Activated CD8-positive, alpha-beta memory T cell treated with anti-CD3 and anti-CD28 coated beads, Interleukin-2, amount 50 U/mL, for 1 hour (primary cell): ENCODE measurements around the gene ECI1.
A peak's percentile ranks its signal among the peaks of the same experiment; 100 is the strongest.

Experiments
- DNase-seq: peaks from one replicate; pipeline ENCODE4 v3.0.0-alpha.2; 2020; ENCODE audit errors: extremely low read depth

The ECI1 gene, protein sequence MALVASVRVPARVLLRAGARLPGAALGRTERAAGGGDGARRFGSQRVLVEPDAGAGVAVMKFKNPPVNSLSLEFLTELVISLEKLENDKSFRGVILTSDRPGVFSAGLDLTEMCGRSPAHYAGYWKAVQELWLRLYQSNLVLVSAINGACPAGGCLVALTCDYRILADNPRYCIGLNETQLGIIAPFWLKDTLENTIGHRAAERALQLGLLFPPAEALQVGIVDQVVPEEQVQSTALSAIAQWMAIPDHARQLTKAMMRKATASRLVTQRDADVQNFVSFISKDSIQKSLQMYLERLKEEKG

DNA sequence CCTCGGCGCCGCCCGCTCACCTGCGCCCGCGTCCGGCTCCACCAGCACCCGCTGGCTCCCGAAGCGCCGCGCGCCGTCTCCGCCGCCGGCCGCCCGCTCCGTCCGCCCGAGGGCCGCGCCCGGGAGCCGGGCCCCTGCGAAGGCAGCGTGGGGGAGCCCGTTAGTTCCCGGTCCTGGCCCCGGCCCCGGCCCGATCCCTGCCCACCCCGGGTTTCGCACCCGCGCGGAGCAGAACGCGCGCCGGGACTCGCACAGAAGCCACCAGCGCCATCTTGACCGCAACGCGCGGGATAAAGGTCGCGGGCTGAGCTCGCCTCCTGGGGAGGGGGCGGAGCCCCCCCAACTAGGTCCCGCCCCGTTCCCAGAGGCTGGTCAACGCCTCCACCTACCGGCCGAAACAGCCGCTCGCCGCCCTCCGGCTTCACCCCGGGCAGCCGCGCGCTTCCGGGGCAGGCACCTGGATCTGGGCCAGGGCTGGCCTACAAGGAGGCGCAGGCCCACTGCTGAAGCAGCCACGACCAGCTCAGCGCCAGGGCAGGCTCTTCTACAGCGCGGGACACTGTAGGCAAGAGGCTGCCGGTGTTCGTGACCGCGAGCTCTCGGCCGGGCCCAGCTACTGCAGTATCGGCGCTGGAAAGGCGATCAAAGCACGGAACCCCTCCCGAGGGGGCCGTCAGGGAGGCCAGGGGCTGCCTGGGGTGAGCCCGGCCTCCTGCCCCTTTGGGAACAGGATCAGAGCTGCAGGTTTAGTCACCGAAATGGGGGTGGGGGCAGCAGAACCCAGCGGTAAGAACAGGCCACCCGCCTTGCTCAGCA is at the start of gene ECI1:
ECI1 (minus strand) TSS at position 292 of the 816 bp plus-strand sequence; CDS start at position 271, 21 bp downstream.
- DNase-seq, result peak; percentile 40

DNA sequence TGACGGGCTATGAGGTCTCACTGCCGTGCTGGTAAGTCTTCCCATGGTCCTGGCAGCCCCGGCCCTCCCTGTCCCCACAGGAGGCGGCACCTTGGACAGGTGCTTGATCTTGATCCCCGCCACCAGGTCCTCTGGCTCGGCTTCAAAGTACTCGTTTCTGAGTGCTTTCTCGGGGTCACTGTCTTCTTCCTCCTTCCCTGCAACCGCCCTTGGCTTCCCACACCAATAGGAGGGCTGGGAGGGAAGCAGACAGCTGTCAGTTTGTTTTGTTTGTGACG is 48.5 kb upstream of the ECI1 start:
- no peak for DNase-seq

DNA sequence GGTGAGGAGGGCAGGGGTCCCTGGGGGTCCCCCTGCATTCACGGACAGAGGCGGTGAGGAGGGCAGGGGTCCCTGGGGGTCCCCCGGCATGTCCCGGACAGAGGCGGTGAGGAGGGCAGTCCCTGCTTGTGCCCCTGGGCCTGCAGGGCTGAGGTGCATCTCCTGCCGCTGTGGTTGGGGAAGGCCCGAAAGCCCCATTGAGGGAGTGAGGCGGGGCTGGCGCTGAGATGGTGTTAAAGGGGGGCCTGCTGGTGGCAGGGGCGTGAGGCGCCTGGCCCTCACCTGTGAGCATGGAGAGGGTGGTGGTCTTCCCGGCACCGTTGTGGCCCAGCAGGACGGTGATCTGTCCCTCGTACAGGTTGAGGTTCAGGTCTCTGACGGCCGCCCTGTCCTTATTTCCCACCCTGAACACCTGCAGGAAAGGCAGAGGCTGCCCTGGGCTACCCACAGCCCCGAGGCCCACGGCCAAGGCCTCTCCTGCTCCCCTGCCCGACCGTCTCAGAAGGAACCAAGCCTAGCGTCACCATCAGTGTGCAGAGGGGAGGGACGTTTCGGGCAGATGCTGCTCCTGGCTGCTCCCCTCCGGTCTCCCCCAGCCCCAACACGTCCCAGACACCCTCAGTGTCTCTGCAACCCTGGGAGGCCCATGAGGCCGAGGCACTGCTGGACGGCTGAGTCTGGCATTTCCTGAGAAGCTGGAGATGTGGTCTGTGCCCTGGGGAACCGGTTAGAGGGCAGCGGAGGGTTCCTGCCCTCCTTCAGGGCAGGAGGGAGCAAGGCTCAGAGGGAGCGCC is 47.9 kb upstream of the ECI1 start:
- DNase-seq, result no peak

DNA sequence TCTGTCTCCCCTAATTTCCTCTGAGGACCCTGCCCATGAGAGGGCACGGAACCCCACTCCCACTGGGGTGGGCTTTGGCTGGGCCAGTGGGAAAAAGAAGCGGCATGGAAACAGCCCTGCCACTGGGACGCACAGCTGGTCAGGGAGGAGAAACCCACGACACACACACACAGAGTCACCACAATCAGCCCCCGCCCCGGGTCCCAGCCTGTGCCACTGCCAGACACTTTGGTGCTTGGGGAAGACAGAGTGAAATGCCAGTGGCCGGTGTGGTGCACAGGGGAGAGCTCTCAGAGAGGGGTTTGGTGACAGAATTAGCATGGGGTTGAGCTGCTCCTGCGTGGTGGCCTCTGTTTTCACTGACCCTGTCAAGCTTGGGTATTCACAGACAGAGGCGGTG is 47.2 kb upstream of the ECI1 start:
- DNase-seq, result no peak

DNA sequence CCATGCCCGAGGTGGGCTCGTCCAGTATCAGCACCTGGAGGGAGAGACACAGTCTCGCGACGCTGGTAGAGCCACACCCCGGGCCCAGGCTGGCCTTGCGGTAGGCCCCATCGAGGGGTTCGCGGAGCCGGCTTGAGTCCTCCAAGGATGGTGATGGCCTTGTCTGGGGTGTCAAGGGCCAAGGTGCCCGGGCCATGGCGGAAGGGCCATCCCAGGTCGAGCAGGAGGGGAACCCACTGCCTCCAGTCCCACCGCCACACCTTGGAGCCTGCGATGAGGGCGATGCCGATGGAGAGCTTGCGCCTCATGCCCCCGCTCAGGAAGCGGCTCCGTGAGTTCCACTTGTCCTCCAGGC is 46.1 kb upstream of the ECI1 start:
- DNase-seq, result no peak

DNA sequence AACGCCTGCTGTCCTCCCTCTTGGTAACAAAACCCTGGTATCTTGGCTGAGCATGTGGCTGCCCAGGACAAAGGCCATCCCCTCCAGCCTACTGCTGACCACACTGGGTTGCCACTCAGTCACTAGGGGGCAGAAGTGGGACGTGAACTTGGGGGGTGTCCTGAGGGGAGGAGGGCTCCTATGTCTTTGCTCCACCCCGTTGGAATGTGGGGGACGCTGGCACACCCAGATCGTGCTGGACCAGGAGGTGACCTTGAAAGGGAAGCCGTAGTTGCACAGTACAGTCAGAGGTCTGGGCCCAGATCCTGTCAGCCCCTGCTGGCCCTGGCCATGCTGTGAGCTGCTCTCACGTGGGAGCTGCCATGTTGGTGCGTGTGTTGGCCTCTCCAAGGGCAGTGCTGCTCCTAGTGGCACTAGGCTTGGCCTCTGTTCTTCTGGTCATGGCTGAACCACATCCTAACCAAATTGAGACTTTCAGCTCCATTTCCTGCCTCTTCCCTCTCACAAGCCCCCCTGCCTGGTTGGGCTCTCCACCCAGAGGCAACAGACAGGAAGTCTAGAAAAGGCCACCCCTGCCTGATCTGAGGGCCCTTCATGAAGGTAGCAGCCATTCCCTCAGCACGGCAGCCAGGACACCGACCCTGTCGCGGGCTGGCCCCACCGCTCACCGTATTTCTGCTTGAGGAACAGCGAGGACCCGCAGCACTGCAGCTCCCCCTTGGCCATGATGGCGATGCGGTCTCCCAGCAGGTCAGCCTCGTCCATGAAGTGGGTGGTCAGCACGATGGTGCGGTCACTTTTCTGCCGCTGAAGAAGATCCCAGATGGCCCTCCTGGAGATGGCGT is 45.5 kb upstream of the ECI1 start:
- no peak for DNase-seq

DNA sequence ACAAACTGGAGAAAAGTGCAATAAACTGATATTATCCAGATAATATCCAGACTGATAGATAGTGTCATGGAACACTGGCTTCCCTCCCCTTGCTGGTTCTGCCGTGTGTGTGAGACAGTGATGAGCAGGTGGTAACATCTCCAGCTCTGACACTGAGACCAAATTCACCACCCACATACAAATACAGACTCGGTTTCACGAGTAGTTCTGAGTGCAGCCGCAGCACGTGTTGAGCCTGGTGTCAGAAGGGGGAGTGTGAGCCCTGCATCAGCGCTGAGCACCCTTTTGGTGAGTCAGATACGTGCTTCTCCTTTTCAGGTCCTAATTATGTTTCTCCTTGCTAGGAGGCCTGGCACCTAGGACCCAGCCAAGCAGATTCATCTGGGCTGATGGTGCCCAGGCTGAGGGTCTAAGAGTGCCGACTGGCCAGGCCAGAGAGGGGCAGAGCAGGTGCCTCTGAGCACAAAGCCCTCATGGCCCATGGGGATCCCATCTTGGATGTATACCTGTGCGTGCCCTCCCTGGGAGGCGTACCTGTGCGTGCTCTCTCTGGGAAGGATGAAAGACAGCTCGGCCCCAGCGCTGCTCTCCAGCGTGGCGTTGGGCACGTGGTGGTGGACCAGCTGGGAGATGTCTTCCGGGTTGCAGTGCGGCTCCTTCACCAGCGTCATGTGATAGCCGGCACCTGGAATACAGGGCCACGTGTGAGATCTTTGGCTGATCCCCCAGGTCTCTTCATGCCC is 43.8 kb upstream of the ECI1 start:
- no peak for DNase-seq

DNA sequence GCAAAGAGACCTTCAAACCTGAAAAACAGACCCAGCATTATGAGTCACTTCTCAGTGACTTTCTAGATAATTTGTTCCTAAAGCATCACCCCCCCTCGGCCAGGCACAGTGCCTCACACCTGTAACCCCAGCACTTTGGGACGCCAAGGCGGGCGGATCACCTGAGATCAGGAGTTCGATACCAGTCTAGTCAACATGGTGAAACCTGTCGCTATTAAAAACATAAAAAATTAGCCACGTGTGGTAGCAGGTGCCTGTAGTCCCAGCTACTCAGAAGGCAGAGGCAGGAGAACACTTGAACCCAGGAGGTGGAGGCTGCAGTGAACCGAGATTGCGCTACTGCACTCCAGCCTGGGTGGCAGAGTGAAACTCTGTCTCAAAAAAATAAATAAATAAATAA is 40.8 kb upstream of the ECI1 start:
- DNase-seq, result no peak

DNA sequence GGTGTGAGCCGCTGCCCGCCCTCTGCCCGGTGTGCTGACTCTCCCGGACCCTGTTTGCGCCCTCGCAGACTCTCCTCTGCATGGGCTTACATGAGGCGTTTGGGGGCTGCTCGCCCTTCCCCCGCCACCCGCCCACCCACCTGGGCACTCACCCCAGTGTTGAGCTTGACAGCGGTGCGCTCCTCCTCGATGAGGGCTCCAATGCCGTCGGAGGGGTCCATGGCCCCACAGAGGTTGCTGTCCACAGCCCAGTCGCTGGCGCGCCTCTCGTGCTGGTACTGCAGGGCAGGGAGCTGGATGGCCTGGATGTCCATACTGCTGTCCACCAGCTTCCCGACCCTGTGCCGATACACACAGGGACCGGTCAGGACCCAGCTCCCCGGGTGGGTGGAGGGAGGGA is 37.9 kb upstream of the ECI1 start:
- no peak for DNase-seq

DNA sequence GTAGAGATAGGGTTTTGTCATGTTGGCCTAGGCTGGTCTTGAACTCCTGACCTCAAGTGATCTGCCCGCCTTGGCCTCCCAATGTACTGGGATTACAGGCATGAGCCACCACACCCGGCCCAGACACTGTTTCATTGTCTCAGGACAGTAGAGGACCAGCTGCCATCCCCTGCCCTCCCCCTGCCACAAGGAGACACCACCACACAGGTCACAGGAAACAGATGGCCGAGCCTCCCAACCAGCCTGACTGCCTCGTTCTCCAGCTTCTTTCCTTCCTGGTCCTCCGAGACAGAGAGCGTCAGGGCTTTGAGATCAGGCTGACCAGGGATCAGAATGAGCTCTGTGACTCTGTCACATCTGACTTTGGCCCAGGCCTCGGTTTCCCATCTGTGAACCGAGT is 37.3 kb upstream of the ECI1 start:
- DNase-seq, result no peak

DNA sequence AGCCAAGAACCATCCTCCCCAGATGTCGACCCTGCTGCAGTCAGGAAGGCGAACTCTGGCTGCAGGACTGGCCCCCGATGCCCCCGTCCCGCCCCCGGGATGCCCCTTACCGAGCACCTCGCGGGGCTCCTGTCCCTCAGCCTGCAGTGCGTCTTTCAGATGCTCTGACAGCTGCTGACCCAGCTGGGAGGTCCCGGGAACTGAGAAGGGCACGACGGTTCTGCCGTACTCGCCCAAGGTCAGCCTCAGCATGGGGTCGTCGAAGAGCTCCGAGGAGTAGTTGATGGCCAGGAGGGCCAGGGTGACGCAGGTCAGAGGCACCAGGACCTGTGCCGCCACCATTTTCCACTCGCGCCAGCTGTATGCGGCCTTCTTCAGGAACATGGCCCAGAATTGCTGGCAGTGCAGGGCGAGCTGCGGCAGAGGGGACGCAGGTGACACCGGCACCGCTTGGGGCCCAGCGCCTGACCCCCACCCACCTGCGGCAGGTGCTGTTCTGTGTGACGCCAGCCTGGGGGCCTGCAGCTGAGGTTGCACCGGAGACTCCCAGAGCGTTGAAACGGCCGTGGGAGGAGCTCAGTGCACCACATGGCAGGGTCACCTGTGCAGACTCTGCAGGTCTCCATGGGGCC is 36.6 kb upstream of the ECI1 start:
- DNase-seq, result no peak

DNA sequence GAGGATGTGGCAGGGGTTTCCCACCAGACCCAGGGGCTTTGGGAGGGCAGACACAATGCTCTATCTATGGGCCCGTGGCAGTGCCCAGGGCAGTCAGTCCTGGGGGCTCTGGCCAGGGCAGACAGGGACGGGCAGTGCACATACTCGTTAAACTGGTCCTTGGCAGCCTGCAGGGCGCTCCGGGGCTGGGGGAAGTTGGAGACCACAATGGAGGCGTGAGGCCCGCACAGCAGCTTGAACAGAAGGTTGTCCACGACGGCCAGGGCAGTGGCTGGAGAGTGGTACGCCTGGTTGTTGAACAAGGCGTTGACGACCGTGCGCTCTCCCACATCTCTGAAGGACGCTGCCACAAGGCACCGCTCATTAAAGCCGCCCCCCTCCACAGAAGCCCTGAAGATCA is 35.2 kb upstream of the ECI1 start:
- no peak for DNase-seq

DNA sequence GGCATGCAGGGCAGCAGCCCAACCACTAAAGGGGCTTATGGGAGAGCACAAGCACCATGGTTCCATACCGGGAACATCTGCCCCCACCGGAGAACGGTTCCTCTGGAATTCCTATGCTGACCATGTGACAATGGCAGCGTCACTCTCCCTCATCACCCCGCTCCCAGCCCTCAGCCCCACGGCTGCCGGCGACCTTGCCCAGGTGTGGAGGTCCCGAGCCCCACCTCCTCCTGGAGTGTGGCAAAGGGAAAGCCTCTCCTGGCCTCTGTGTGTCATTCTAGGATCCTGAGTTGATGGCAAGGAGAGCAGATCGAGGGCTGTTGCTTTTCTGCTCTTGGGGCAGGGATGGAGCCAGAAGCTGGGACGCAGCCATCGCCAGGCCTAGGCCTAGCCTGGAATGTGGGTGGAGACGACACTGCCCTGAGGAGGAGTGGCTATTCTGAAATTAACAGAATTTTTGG is 34.4 kb upstream of the ECI1 start:
- DNase-seq, result no peak

DNA sequence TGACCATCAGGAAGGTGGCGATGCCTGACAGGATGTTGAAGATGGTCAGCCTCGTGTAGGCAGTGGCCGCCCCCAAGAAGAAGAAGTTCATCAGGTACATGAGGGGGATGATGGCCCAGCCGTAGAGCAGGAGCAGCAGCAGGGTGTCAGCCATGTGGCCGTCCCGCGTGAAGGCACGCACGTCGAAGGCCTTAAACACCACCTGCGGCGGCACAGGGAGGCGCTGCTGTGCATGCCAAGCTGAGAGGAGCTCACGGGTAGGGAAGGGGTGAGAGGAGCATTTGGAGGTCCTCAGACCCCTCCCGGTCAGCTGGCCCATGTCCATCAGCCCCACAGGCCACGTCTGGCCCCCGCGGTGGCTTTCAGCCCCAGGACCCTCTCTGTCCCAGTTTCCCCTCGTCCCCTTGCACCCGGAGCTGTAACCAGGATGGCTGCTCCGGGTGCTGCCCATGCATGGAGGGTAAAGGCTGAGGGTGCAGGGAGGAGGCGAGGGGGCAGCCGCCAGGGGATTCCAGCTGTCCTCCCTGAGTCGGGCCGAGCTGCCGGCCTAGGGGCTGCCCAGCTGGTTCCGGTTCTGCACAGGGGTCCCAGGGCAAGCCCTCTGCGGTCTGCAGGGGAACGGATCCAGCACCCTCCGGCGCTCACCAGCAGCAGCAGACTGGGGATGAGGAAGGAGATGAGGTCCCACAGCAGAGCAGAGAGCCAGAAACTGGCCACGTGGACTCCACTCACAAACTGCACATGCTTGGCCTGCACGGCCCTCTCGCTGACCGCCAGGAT is 33.6 kb upstream of the ECI1 start:
- no peak for DNase-seq

DNA sequence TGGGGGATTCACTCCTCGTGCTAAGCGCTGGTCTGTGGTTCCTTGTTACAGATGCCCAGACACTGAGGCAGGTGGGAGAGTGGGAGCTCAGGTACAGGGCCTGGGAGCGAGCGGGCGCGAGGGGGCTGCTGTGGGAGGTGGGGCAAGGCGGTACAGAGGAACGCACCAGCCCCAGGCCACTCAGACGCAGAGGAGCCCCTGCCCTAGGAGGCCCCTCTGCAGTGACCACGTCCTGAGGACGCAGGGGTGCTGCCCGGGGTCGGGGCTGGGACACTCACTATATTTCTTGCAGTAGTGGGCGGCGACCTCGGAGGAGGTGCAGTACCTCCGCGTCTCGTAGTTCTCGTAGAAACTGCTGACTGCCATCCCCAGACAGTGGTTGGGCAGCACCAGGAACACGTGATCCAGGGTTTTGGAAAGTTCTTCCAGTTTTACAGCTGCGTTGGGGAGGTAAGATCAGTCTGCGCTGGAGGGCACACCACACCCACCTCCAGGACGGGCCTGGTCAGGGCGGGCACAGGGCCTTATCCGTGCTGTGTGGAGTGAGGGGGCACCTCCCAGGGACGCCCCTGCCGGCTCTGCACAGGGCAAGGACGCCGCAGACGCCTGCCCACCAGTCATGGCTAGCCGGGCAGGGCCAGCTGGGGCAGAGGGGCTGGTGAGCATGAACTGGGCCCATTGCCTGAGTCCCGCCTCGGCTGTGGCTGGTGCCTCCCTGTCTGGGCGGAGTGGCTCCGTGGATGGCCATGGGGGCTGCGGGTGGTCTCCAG is 32.8 kb upstream of the ECI1 start:
- DNase-seq, result no peak

DNA sequence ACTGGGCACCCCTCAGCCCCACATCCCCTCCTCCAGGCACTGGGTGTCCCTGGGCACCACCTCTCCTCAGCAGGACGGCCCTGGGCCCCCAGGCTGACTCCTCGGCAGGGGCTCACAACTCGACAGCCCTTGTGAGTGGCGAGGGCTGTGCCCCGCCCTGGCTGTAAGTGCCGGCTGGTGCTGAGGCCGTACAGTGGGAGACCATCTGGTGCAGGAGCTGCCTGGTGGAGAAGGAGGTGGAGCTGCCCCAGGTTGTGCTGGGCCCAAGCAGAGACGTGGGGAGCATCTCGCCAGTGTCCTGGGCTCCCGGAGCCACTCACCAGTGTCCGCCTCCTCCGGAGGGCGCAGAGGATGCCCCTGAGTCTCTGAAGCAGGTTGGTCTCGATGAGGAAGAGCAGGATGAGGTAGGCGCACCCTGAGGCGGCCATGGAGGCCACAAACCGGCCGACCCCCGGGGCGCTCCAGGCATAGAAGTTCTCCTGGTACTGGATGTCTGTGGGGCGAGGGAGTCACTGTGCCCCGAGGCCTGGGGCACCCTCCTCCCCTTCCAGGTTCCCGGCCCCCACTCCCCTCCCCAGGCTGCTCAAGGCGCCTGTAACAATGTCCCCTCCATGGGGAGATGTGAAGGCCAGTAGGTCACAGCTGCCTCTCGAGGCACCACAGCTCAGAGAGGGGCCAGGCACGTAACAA is 31.6 kb upstream of the ECI1 start:
- no peak for DNase-seq

DNA sequence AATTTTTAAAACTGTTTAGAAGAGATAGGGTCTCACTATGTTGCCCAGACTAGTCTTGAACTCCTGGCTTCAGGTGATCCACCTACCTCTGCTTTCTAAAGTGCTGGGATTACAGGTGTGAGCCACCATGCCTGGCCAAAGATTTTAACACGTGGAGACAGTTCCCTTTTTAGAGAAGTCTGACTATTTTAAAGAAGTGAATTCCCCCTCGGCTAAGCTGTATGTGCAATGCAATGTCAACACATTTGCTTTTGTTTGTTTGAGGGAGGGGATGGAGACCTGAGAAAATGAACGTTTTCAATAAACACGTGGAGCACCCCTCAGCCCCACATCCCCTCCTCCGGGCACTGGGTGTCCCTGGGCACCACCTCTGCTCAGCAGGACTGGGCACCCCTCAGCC is 30.9 kb upstream of the ECI1 start:
- no peak for DNase-seq

DNA sequence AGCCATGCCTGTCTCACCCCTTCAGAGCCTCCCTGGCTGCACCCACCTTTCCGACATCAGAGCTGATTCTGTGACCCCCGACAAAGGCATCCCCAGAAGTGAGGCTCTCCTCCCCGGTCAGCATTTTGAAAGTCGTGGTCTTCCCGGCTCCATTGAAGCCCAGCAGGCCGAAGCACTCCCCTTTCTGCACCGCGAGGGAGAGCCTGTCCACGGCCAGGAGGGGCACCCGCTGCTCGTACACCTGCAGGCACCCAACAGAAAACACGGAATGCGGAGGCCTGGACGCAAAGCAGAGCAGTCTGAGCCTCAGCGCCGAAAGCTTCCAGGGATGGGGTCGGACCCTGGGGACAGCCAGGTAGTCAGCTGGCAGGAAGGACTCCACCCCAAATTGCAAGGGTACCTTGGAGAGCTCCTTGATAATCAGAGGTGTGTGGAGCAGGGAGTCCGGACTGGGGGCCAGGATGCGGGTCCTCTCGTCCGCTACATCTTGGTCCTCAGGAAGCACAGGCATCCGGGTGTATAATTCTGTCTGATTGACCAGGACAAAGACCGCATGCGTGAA is 29.7 kb upstream of the ECI1 start:
- DNase-seq, result no peak
